Dedifferentiated amniotic fluid mesenchymal stem cell (primary cell): ENCODE results near the gene ZNF831.

Experiments
- DNase-seq: peaks from one replicate; pipeline ENCODE4 v3.0.0-alpha.2; 2016; ENCODE audit errors: extremely low spot score

Gene ZNF831

GRCh38 chr20:59305908-59306655 lies 142.5 kb downstream of the ZNF831 start:
- no peak for DNase-seq

- DNase-seq: no peak
Measured at GRCh38 chr20:59307270-59307669, 143.6 kb downstream of the ZNF831 start.
